Measurements from ENCODE around the gene SIRT5. TPM values are rescaled to one million over a fixed set of nuclear protein-coding genes. Genes with fewer than 3 reads are reported as not detected.

SIRT5 gene
- total RNA-seq, 1 experiment from 2014 or later = 19.0 TPM

GRCh38 chr6:13526727-13527670 lies 47.4 kb upstream of the SIRT5 start:
- CTCF ChIA-PET = interaction anchor here (0.7 kb wide), 1 partner anchor 414 kb away, joined by 5 read pairs; no protein-coding TSS in a partner anchor
- Histone ChIP-seq H3K36me3 (ENCODE audit: control insufficient read depth, insufficient read depth, low read length) (no peaks in the 10 kb centered on the region), H3K4me1 (no peaks in the 10 kb centered on the region), H3K4me3 (ENCODE audit: low read depth, low read length) (no peak overlapping the region), H3K9me3 (no peaks in the 10 kb centered on the region), H3K27me3 (replicated peaks; ENCODE audit: control insufficient read depth, insufficient read depth, low read length) (no peaks in the 10 kb centered on the region)
- intact Hi-C loops (cut with micrococcal nuclease; ENCODE audit: unreplicated experiment) = no loop called here
- H3K36me3 Mint-ChIP-seq (ENCODE audit: insufficient read depth, unreplicated experiment) = no peaks in the 10 kb centered on the region
- no peak overlapping the region for H3K27ac Mint-ChIP-seq (ENCODE audit: unreplicated experiment)
- DNase-seq = no peak
- peaks cover 3% of the 10 kb centered on the region for H3K4me1 Mint-ChIP-seq (ENCODE audit: low read depth, unreplicated experiment)
- no peak overlapping the region for H3K4me3 Mint-ChIP-seq (ENCODE audit: unreplicated experiment)
- no peaks in the 10 kb centered on the region for H3K9me3 Mint-ChIP-seq (ENCODE audit: unreplicated experiment)
- BruUV-seq (replicated peaks) = no TSS peak
- H3K27me3 Mint-ChIP-seq (ENCODE audit: insufficient read depth, unreplicated experiment) = no peaks in the 10 kb centered on the region
- TF ChIP-seq, protein P1, sequence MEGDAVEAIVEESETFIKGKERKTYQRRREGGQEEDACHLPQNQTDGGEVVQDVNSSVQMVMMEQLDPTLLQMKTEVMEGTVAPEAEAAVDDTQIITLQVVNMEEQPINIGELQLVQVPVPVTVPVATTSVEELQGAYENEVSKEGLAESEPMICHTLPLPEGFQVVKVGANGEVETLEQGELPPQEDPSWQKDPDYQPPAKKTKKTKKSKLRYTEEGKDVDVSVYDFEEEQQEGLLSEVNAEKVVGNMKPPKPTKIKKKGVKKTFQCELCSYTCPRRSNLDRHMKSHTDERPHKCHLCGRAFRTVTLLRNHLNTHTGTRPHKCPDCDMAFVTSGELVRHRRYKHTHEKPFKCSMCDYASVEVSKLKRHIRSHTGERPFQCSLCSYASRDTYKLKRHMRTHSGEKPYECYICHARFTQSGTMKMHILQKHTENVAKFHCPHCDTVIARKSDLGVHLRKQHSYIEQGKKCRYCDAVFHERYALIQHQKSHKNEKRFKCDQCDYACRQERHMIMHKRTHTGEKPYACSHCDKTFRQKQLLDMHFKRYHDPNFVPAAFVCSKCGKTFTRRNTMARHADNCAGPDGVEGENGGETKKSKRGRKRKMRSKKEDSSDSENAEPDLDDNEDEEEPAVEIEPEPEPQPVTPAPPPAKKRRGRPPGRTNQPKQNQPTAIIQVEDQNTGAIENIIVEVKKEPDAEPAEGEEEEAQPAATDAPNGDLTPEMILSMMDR (IDR thresholded peaks at IDR 0.05; ENCODE audit: insufficient read depth in 1 of 2, low read depth in 1 of 2, low read length in 1 of 2, severe bottlenecking in 1 of 2, unreplicated experiment in 1 of 2) = no peak
- POLR2A ChIA-PET = no interaction called here

- no peaks in the 10 kb centered on the region for H3K27me3 Mint-ChIP-seq (ENCODE audit: insufficient read depth, unreplicated experiment)
- no peak overlapping the region for H3K4me3 Mint-ChIP-seq (ENCODE audit: unreplicated experiment)
- H3K36me3 Mint-ChIP-seq (ENCODE audit: insufficient read depth, unreplicated experiment) = no peaks in the 10 kb centered on the region
- CTCF ChIA-PET = interaction anchor here (0.7 kb wide), 1 partner anchor 413 kb away, joined by 5 read pairs; no protein-coding TSS in a partner anchor
- H3K4me1 Mint-ChIP-seq (ENCODE audit: low read depth, unreplicated experiment) = peaks cover 6% of the 10 kb centered on the region
- H3K36me3 ChIP-seq (ENCODE audit: control insufficient read depth, insufficient read depth, low read length) = no peaks in the 10 kb centered on the region
- H3K9me3 Mint-ChIP-seq (ENCODE audit: unreplicated experiment) = no peaks in the 10 kb centered on the region
- POLR2A ChIA-PET = no interaction called here
- no peaks in the 10 kb centered on the region for H3K27me3 ChIP-seq (replicated peaks; ENCODE audit: control insufficient read depth, insufficient read depth, low read length)
- BruUV-seq (replicated peaks) = no TSS peak
- TF ChIP-seq, protein P1 (IDR thresholded peaks at IDR 0.05; ENCODE audit: insufficient read depth in 1 of 2, low read depth in 1 of 2, low read length in 1 of 2, severe bottlenecking in 1 of 2, unreplicated experiment in 1 of 2) = no peak
- intact Hi-C loops (cut with micrococcal nuclease; ENCODE audit: unreplicated experiment) = no loop called here
- DNase-seq = no peak
- H3K4me1 ChIP-seq = no peaks in the 10 kb centered on the region
- H3K27ac Mint-ChIP-seq (ENCODE audit: unreplicated experiment) = no peak overlapping the region
- H3K4me3 ChIP-seq (ENCODE audit: low read depth, low read length) = no peak overlapping the region
- no peaks in the 10 kb centered on the region for H3K9me3 ChIP-seq
Measured at GRCh38 chr6:13527671-13528056, 46.7 kb upstream of the SIRT5 start.

- ChIA-PET CTCF (no interaction called here), POLR2A (interaction anchor here (0.5 kb wide), 1 partner anchor 40 kb away, joined by 5 read pairs; no protein-coding TSS in a partner anchor)
- no peaks in the 10 kb centered on the region for H3K27me3 Mint-ChIP-seq (ENCODE audit: insufficient read depth, unreplicated experiment)
- no peaks in the 10 kb centered on the region for H3K9me3 ChIP-seq
- DNase-seq = no peak
- no peaks in the 10 kb centered on the region for H3K4me1 ChIP-seq
- H3K4me3 Mint-ChIP-seq (ENCODE audit: unreplicated experiment) = no peak overlapping the region
- H3K36me3 ChIP-seq (ENCODE audit: control insufficient read depth, insufficient read depth, low read length) = no peaks in the 10 kb centered on the region
- no peaks in the 10 kb centered on the region for H3K9me3 Mint-ChIP-seq (ENCODE audit: unreplicated experiment)
- intact Hi-C loops (cut with micrococcal nuclease; ENCODE audit: unreplicated experiment) = no loop called here
- TF ChIP-seq, protein P1 (IDR thresholded peaks at IDR 0.05; ENCODE audit: insufficient read depth in 1 of 2, low read depth in 1 of 2, low read length in 1 of 2, severe bottlenecking in 1 of 2, unreplicated experiment in 1 of 2) = no peak
- BruUV-seq (replicated peaks) = no TSS peak
- H3K27ac Mint-ChIP-seq (ENCODE audit: unreplicated experiment) = no peak overlapping the region
- peaks cover 6% of the 10 kb centered on the region for H3K4me1 Mint-ChIP-seq (ENCODE audit: low read depth, unreplicated experiment)
- no peaks in the 10 kb centered on the region for H3K36me3 Mint-ChIP-seq (ENCODE audit: insufficient read depth, unreplicated experiment)
- H3K27me3 ChIP-seq (replicated peaks; ENCODE audit: control insufficient read depth, insufficient read depth, low read length) = no peaks in the 10 kb centered on the region
- no peak overlapping the region for H3K4me3 ChIP-seq (ENCODE audit: low read depth, low read length)
Measured at GRCh38 chr6:13528232-13528631, 46.2 kb upstream of the SIRT5 start.

Measured in Caco-2 (cell line).